ENCODE results near the gene CNR2. TPM values are rescaled to one million over a fixed set of nuclear protein-coding genes. Genes with fewer than 3 reads are reported as not detected.
"Not testable (repeated sequence)": the region's sequence is repeated elsewhere in the genome, so short reads cannot be mapped to it uniquely, and the experiment has no call there.

CNR2 gene
- polyA plus RNA-seq, 1 of the 3 experiments (the other 2 are of a cell fraction): not detected

DNA sequence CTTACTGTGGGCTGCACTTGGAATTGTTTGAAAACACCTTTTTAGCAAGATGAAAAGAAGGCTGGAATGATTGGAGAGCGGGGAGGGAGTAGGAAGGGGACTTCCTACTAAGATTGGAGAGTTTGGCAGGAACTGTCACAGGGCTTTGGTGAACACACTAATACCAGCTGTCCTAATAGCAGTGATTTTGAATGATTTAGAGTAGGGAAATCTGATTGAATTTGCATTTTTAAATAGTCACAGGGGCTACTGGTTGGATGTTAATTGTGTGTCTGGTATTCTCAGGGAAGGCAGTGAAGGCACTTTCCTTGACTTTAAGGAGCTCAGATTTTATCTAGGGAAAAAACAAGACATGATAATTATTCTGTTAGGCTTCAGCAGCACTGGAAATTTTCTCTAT, 85.4 kb downstream of the CNR2 start:
- no peaks in the 10 kb centered on the region for H3K36me3 ChIP-seq (replicated peaks in 1 of 2; ENCODE audit: control insufficient read depth in 1 of 2, insufficient read depth in 2 of 2, low read length in 1 of 2)
- H3K9me2 ChIP-seq: no peaks in the 10 kb centered on the region
- no peaks in the 10 kb centered on the region for H3K27me3 ChIP-seq (ENCODE audit: insufficient read depth)
- no peak for DNase-seq
- no peak for TF ChIP-seq TEAD4 (IDR thresholded peaks at IDR 0.05; ENCODE audit: borderline replicate concordance, insufficient read depth)
- no peak for TF ChIP-seq FOSL2 (IDR thresholded peaks at IDR 0.05; ENCODE audit: borderline replicate concordance, low read depth)
- no peak for TF ChIP-seq EP300 (IDR thresholded peaks at IDR 0.05; ENCODE audit: borderline replicate concordance in 1 of 2, low read depth in 1 of 2, low read length in 1 of 2)
- no peak for TF ChIP-seq POLR2AphosphoS5 (IDR thresholded peaks at IDR 0.05; ENCODE audit: low read depth, low read length)
- no peak for TF ChIP-seq NRF1 (IDR thresholded peaks at IDR 0.05; ENCODE audit: low read depth, low read length)
- no peak for TF ChIP-seq YY1 (IDR thresholded peaks at IDR 0.05; ENCODE audit: low read depth)
- TF ChIP-seq, protein P1, sequence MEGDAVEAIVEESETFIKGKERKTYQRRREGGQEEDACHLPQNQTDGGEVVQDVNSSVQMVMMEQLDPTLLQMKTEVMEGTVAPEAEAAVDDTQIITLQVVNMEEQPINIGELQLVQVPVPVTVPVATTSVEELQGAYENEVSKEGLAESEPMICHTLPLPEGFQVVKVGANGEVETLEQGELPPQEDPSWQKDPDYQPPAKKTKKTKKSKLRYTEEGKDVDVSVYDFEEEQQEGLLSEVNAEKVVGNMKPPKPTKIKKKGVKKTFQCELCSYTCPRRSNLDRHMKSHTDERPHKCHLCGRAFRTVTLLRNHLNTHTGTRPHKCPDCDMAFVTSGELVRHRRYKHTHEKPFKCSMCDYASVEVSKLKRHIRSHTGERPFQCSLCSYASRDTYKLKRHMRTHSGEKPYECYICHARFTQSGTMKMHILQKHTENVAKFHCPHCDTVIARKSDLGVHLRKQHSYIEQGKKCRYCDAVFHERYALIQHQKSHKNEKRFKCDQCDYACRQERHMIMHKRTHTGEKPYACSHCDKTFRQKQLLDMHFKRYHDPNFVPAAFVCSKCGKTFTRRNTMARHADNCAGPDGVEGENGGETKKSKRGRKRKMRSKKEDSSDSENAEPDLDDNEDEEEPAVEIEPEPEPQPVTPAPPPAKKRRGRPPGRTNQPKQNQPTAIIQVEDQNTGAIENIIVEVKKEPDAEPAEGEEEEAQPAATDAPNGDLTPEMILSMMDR (IDR thresholded peaks at IDR 0.05): no peak
- TF ChIP-seq RCOR1 (IDR thresholded peaks at IDR 0.05; ENCODE audit: low read length): no peak
- TF ChIP-seq MEF2A (IDR thresholded peaks at IDR 0.05; ENCODE audit: borderline replicate concordance, low read depth): no peak
- no peak for TF ChIP-seq MXI1 (IDR thresholded peaks at IDR 0.05; ENCODE audit: low read depth, low read length)
- no peak overlapping the region for H3K9ac ChIP-seq
- H3K27ac ChIP-seq (ENCODE audit: low read depth in 2 of 2, low read length in 1 of 2): no peak overlapping the region
- H3K4me2 ChIP-seq: no peak overlapping the region
- H3K4me3 ChIP-seq (ENCODE audit: low read depth in 2 of 2, low read length in 1 of 2): no peak overlapping the region
- 89% methylated on average over 1 of the region's 1 CpG for WGBS (ENCODE audit: low lambda C conversion rate)
- H3K4me1 ChIP-seq (ENCODE audit: control insufficient read depth in 1 of 2, insufficient read depth in 2 of 2, low read depth in 1 of 2, low read length in 1 of 2): peaks cover 2 to 8% of the 10 kb centered on the region in 2 experiments; a peak in 2 of 4 replicates
- no peaks in the 10 kb centered on the region for H4K20me1 ChIP-seq (ENCODE audit: insufficient read depth)
- H2AFZ ChIP-seq (ENCODE audit: low read depth): peak overlapping the region; percentile 56
- no peaks in the 10 kb centered on the region for H3K9me3 ChIP-seq
- H3F3A ChIP-seq (replicated peaks; ENCODE audit: insufficient read depth): no peaks in the 10 kb centered on the region
- peaks cover 17% of the 10 kb centered on the region; the same call in 1 of the 2 replicates for H3K79me2 ChIP-seq (ENCODE audit: insufficient read depth)
- ChIA-PET CTCF (no interaction called here), POLR2A (no interaction called here)

DNA sequence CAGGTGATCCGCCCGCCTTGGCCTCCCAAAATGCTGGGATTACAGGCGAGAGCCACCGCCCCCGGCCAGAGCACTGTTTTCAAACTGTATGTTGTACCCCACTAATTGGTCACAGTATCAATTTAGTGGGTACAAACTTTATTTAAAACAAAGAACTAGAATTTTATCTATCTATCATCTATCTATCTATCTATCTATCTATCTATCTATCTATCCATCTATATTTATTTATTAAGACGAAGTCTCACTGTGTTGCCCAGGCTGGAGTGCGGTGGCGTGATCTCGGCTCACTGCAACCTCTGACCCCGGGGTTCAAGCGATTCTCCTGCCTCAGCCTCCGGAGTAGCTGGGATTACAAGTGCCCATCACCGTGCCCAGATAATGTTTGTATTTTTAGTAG, 86.6 kb downstream of the CNR2 start:
- DNase-seq; H4K20me1 ChIP-seq (ENCODE audit: insufficient read depth); H2AFZ ChIP-seq (ENCODE audit: low read depth); H3K27ac ChIP-seq (ENCODE audit: low read depth in 2 of 2, low read length in 1 of 2); H3K9me2 ChIP-seq; H3K4me3 ChIP-seq (ENCODE audit: low read depth in 2 of 2, low read length in 1 of 2); H3K36me3 ChIP-seq (replicated peaks in 1 of 2; ENCODE audit: control insufficient read depth in 1 of 2, insufficient read depth in 2 of 2, low read length in 1 of 2); H3K4me2 ChIP-seq; POLR2A ChIA-PET; H3K9me3 ChIP-seq; H3K9ac ChIP-seq; H3K27me3 ChIP-seq (ENCODE audit: insufficient read depth); H3K4me1 ChIP-seq (ENCODE audit: control insufficient read depth in 1 of 2, insufficient read depth in 2 of 2, low read depth in 1 of 2, low read length in 1 of 2); H3F3A ChIP-seq (replicated peaks; ENCODE audit: insufficient read depth): not testable (repeated sequence)
- peaks cover 17% of the 10 kb centered on the region; the same call in 1 of the 2 replicates for H3K79me2 ChIP-seq (ENCODE audit: insufficient read depth)
- 96% methylated on average over 13 of the region's 13 CpGs for WGBS (ENCODE audit: low lambda C conversion rate)
- CTCF ChIA-PET: interaction anchor here (3.1 kb wide), 1 partner anchor 16 kb away, joined by 17 read pairs; no protein-coding TSS in a partner anchor
